ENCODE measurements around the gene IGF1R. TPM values are rescaled to one million over a fixed set of nuclear protein-coding genes. Genes with fewer than 3 reads are reported as not detected.

The IGF1R gene
- total RNA-seq, 2 experiments from 2014 or later = 22.8 to 24.7 TPM

DNA sequence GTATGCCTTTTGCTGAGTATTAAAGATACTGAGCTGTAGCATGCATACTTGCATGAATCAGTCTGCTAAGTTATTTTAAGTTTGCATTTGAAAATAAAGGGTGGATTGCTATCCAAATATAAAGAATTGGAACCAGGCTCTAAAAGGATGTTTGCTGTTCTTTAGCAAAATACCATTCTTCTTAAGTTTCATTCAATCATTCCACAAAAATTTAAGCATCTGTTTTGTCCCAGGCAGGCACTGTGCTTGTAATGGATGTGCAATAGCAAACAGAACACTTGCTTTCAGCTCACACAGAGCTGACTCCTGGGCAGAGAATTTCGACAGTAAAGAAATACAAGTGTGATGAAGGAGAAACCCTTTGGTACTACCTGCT is 208.2 kb downstream of the IGF1R start:
- H3K36me3 Mint-ChIP-seq (ENCODE audit: low read depth) = no peaks in the 10 kb centered on the region
- H3K4me3 Mint-ChIP-seq = no peak overlapping the region
- H3K9me3 Mint-ChIP-seq = no peaks in the 10 kb centered on the region
- POLR2A ChIA-PET = no interaction called here
- H3K27ac Mint-ChIP-seq = no peak overlapping the region
- TF ChIP-seq, protein P1, sequence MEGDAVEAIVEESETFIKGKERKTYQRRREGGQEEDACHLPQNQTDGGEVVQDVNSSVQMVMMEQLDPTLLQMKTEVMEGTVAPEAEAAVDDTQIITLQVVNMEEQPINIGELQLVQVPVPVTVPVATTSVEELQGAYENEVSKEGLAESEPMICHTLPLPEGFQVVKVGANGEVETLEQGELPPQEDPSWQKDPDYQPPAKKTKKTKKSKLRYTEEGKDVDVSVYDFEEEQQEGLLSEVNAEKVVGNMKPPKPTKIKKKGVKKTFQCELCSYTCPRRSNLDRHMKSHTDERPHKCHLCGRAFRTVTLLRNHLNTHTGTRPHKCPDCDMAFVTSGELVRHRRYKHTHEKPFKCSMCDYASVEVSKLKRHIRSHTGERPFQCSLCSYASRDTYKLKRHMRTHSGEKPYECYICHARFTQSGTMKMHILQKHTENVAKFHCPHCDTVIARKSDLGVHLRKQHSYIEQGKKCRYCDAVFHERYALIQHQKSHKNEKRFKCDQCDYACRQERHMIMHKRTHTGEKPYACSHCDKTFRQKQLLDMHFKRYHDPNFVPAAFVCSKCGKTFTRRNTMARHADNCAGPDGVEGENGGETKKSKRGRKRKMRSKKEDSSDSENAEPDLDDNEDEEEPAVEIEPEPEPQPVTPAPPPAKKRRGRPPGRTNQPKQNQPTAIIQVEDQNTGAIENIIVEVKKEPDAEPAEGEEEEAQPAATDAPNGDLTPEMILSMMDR (IDR thresholded peaks at IDR 0.05) = no peak
- no peaks in the 10 kb centered on the region for H3K27me3 Mint-ChIP-seq
- H3K4me1 Mint-ChIP-seq (ENCODE audit: low read depth) = peaks cover 62% of the 10 kb centered on the region
- intact Hi-C loops (cut with micrococcal nuclease) = no loop called here
- CTCF ChIA-PET = interaction anchor here (1.1 to 1.3 kb wide), 4 partner anchors 25 to 337 kb away, joined by 3 to 4 read pairs (median 4); no protein-coding TSS in a partner anchor
- DNase-seq (no peak), ATAC-seq (no peak)

GRCh38 chr15:98858610-98859023 is 210.3 kb downstream of the IGF1R start:
- TF ChIP-seq, protein P1 (IDR thresholded peaks at IDR 0.05) = no peak
- H3K4me3 Mint-ChIP-seq = peak overlapping the region; percentile 52
- peaks cover 58% of the 10 kb centered on the region for H3K4me1 Mint-ChIP-seq (ENCODE audit: low read depth)
- DNase-seq (no peak), ATAC-seq (no peak)
- H3K27ac Mint-ChIP-seq = peak overlapping the region; percentile 63
- H3K27me3 Mint-ChIP-seq = no peaks in the 10 kb centered on the region
- ChIA-PET CTCF (interaction anchor here (0.5 to 1.3 kb wide), 2 partner anchors 8 to 52 kb away, joined by 3 to 4 read pairs; no protein-coding TSS in a partner anchor), POLR2A (no interaction called here)
- H3K9me3 Mint-ChIP-seq = no peaks in the 10 kb centered on the region
- no peaks in the 10 kb centered on the region for H3K36me3 Mint-ChIP-seq (ENCODE audit: low read depth)
- intact Hi-C loops (cut with micrococcal nuclease) = no loop called here

DNA sequence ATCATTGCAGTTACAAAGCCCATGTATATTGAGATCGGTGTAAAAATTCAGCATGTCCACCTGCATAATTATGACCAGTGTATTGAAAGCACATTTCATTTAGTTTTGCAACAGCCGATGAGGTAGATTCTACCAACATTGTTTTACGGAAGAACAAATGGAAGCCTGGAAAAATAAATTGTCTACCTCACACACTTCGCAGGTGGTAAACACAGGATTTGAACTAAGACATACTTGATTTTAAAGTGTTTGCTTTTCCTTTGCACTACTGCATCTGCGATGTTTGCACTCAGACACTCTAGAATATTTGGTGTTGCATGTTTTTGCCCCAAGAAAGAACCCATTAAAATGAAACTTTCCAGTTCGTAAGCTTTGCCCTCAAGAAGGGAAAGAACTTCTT is 210.8 kb downstream of the IGF1R start:
- H3K9me3 Mint-ChIP-seq = no peaks in the 10 kb centered on the region
- TF ChIP-seq, protein P1 (IDR thresholded peaks at IDR 0.05) = no peak
- no peak overlapping the region for H3K27ac Mint-ChIP-seq
- ChIA-PET POLR2A (no interaction called here), CTCF (no interaction called here)
- ATAC-seq (no peak), DNase-seq (no peak)
- H3K27me3 Mint-ChIP-seq = no peaks in the 10 kb centered on the region
- no peaks in the 10 kb centered on the region for H3K36me3 Mint-ChIP-seq (ENCODE audit: low read depth)
- H3K4me1 Mint-ChIP-seq (ENCODE audit: low read depth) = peaks cover 55% of the 10 kb centered on the region
- intact Hi-C loops (cut with micrococcal nuclease) = no loop called here
- H3K4me3 Mint-ChIP-seq = no peak overlapping the region

DNA sequence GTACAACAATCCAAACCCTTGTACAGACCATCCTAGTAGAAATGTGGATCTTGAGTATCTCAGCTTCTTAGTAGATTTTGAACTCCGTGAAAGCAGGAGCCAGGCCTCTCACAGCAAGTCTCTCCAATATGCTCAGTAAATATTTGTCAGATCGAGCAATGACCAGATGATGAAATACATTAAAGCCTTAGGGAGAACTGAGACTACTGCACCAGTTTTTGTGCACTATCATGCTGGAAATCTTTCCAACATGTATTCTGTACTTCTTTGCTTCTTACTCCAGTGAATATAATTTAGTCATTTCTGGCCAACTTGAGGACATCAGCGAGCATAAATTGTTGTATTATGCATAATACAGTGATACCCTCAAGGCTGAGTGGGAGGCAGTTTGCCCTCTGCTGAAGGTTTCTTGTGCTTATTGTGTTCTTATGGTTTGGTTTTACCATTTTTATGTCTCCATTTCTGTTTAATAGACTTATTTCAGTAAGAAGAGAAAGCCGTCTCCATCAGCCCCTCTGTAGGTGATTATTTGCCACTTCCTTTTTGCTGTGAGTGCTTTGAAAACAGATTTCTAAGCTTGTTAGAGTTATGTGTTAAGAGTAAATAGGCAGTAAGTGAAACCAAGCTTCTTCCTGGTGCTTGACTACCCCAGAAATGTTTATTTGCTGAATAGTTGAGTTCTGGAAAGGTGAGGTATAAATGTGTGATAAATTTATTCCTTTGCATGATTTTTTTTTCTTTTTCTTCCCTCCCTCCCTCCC is 212.1 kb downstream of the IGF1R start:
- ATAC-seq = peak; percentile 24
- POLR2A ChIA-PET = no interaction called here
- TF ChIP-seq, protein P1 (IDR thresholded peaks at IDR 0.05) = no peak
- no peak overlapping the region for H3K4me3 Mint-ChIP-seq
- no peaks in the 10 kb centered on the region for H3K9me3 Mint-ChIP-seq
- no peaks in the 10 kb centered on the region for H3K36me3 Mint-ChIP-seq (ENCODE audit: low read depth)
- CTCF ChIA-PET = no interaction called here
- intact Hi-C loops (cut with micrococcal nuclease) = no loop called here
- no peak for DNase-seq
- H3K27me3 Mint-ChIP-seq = no peaks in the 10 kb centered on the region
- H3K4me1 Mint-ChIP-seq (ENCODE audit: low read depth) = peaks cover 50% of the 10 kb centered on the region
- H3K27ac Mint-ChIP-seq = peak overlapping the region; percentile 8

DNA sequence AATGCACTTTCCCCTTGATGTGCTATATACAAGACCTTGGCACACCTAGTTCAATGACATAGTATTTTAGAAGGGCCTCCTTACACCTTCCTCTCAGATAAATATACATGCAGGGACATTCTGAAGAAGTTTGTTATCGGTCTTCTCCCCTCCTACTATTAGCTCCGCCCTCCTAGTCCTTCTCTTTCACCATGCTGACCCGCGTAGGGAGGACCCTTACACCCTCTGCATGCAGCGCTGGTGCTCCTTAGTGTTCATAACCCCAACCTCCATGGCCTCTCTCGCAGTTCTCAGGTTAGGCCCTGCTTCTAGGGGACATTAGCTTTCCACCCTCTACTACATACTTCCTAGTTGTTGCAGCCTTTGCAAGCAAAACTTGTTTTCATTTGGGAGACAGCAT is 212.8 kb downstream of the IGF1R start:
- TF ChIP-seq, protein P1 (IDR thresholded peaks at IDR 0.05) = no peak
- Mint-ChIP-seq H3K27me3 (no peaks in the 10 kb centered on the region), H3K27ac (no peak overlapping the region), H3K9me3 (no peaks in the 10 kb centered on the region), H3K36me3 (ENCODE audit: low read depth) (no peaks in the 10 kb centered on the region), H3K4me3 (no peak overlapping the region), H3K4me1 (ENCODE audit: low read depth) (peaks cover 50% of the 10 kb centered on the region)
- intact Hi-C loops (cut with micrococcal nuclease) = no loop called here
- DNase-seq (no peak), ATAC-seq (no peak)
- ChIA-PET POLR2A (interaction anchor here (0.7 kb wide), 1 partner anchor 318 kb away, joined by 3 read pairs; no protein-coding TSS in a partner anchor), CTCF (interaction anchor here (1.2 to 4.0 kb wide), 4 partner anchors 11 to 214 kb away, joined by 3 to 20 read pairs (median 4); no protein-coding TSS in a partner anchor)

Measured in activated CD8-positive, alpha-beta T cell treated with anti-CD3 and anti-CD28 coated beads for 36 hours (primary cell).